Kidney epithelial cell (primary cell): ENCODE results near the gene ERC1. TPM values are rescaled to one million over a fixed set of nuclear protein-coding genes. Genes with fewer than 3 reads are reported as not detected.
"Not testable (repeated sequence)": the region's sequence is repeated elsewhere in the genome, so short reads cannot be mapped to it uniquely, and the experiment has no call there.

Experiments
- DNase-seq: peaks from one replicate; pipeline ENCODE4 v3.0.0-alpha.2; 2010; ENCODE audit warnings: low read depth
- H3K27me3 ChIP-seq: 2 replicates; pipeline ENCODE4 v1.6.0; 2011; ENCODE audit warnings: low read length; ENCODE audit not compliant: control insufficient read depth, insufficient read depth
- H3K36me3 ChIP-seq: 2 replicates; pipeline ENCODE4 v1.5.1; 2011; ENCODE audit warnings: low read length; ENCODE audit not compliant: control insufficient read depth, insufficient read depth
- H3K4me3 ChIP-seq: 2 replicates; pipeline ENCODE4 v1.5.1; 2011; ENCODE audit warnings: low read depth, mild to moderate bottlenecking, control low read depth, low read length
- CTCF ChIP-seq: IDR thresholded peaks from 2 replicates; pipeline ENCODE4 v1.5.1; 2011; ENCODE audit warnings: mild to moderate bottlenecking, moderate library complexity, low read length, control low read depth, inconsistent platforms; ENCODE audit not compliant: insufficient read depth, poor library complexity, severe bottlenecking
- total RNA-seq: library from RNA; depleted of rRNA; stranded (reverse); fragments of >200 nt; gene quantifications from 2 replicates; pipeline ENCODE4 v1.2.3, GENCODE V29; 2015

ERC1 gene
- total RNA-seq, 1 donor from 2014 or later, result 16.4 TPM

GRCh38 chr12:1250641-1251040 lies 259.6 kb downstream of the ERC1 start:
- no peak for TF ChIP-seq CTCF
- Histone ChIP-seq H3K36me3 (no peaks in the 10 kb centered on the region), H3K4me3 (no peak overlapping the region), H3K27me3 (no peaks in the 10 kb centered on the region)
- DNase-seq, result no peak

- no peak for TF ChIP-seq CTCF
- no peak overlapping the region for H3K4me3 ChIP-seq
- H3K27me3 ChIP-seq, result no peaks in the 10 kb centered on the region
- H3K36me3 ChIP-seq, result peaks cover 2% of the 10 kb centered on the region
- no peak for DNase-seq
Measured at GRCh38 chr12:1252758-1253157, 261.7 kb downstream of the ERC1 start.

GRCh38 chr12:1255125-1255524 lies 264.1 kb downstream of the ERC1 start:
- H3K27me3 ChIP-seq, H3K4me3 ChIP-seq, H3K36me3 ChIP-seq, DNase-seq: not testable (repeated sequence)

- not testable (repeated sequence) for H3K4me3 ChIP-seq, H3K27me3 ChIP-seq, DNase-seq, H3K36me3 ChIP-seq
Measured at GRCh38 chr12:1255854-1256253, 264.8 kb downstream of the ERC1 start.

- Histone ChIP-seq H3K4me3 (no peak overlapping the region), H3K27me3 (no peaks in the 10 kb centered on the region), H3K36me3 (peaks cover 2% of the 10 kb centered on the region)
- no peak for DNase-seq
- TF ChIP-seq CTCF, result no peak
Measured at GRCh38 chr12:1256285-1256684, 265.3 kb downstream of the ERC1 start.

- Histone ChIP-seq H3K4me3 (no peak overlapping the region), H3K27me3 (no peaks in the 10 kb centered on the region), H3K36me3 (peaks cover 2% of the 10 kb centered on the region)
- DNase-seq, result no peak
- TF ChIP-seq CTCF, result no peak
Measured at GRCh38 chr12:1256991-1257390, 266.0 kb downstream of the ERC1 start.

GRCh38 chr12:1262011-1262410 lies 271.0 kb downstream of the ERC1 start:
- no peak for DNase-seq
- TF ChIP-seq CTCF, result no peak
- peaks cover 1% of the 10 kb centered on the region for H3K36me3 ChIP-seq
- no peak overlapping the region for H3K4me3 ChIP-seq
- no peaks in the 10 kb centered on the region for H3K27me3 ChIP-seq
